NCI-H524 (cell line): ENCODE measurements around the gene NSD1.
"Not testable (repeated sequence)": the region's sequence is repeated elsewhere in the genome, so short reads cannot be mapped to it uniquely, and the experiment has no call there.

ENCODE experiments used
- DNase-seq, 2 experiments: peaks; one replicate each; lab custom pipeline; 2025; lab: John Stamatoyannopoulos, UW

NSD1 gene

DNA sequence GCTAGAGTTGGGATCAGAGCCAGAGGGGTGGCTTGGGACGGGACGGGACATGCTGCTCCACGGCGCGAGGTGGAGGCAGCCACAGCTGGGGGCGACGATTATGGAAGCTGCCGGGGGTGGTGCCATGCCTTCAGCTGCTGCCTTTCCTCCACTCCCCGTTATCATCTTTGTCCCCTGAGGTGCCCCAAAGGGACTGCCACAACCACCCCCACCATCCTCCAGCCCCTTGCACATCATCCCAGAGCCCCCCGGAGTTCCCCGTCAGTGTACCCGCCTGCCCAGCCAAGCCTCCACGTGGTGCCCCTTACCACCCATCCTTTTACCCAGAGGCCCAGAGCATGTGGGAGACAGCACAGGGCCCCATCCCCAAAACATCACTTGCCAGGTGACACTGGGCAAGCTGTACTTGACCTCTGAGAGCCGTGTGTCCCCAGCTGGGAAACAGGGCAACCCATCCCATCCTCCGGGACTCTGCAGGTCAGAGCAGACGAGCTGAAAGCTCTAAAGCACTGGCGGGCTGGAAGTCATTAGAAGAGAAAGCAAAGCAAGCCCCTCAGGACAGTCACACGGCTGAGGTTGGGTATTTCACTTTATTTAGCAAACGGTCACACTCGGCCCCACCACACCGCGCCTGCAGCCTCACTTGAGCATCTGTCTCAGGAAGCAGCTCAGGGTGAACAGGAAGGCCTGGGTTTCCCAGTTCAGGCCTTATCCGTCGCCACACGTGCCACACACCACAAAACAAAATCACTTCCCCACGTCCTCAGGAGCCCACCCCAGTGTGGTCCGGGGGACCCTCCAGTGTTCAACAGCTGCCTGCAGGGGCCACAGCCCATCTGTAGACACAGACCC lies 197.6 kb downstream of the NSD1 start:
- DNase-seq: no peak

DNA sequence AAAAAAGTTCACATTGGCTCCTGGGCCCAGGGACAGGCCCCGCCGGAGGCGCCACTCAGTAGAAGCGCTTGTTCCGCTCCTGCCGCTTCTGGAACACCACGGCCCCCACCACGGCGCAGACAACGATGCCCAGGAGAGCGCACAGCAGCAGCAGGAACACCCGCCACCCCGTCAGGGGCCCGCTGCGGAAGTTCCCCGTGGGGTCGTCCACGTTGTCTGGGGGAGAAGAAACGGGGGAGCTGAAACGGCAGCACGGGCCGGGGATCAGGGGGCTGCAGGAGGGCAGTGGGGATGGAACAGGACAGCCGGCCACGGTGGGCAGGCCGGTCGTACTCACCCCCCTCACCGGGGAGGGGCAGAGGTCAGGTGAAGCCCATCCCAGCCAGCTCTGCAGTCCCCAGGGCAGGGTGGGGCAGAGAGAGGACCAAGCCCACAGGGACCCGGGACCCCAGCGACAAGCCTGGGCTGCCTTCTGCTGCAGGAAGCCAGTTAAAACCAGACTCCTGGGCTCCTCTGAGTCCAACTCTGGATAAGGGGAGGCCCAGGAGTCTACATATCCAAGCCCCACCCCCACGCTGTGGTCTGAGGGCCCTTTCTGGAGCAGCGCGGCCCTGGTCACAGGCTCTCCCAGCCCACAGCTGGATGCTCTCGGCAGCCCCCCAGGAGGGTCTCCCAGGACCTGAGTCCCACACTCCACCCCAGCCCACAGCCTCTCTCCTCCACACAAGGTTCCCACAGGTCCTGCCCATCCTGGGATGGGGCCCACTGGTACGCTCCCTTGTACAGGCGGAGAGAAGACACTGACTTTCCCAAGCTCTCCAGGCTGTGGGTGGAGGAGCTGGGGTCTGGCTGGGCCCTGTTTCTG lies 198.7 kb downstream of the NSD1 start:
- no peak for DNase-seq

DNA sequence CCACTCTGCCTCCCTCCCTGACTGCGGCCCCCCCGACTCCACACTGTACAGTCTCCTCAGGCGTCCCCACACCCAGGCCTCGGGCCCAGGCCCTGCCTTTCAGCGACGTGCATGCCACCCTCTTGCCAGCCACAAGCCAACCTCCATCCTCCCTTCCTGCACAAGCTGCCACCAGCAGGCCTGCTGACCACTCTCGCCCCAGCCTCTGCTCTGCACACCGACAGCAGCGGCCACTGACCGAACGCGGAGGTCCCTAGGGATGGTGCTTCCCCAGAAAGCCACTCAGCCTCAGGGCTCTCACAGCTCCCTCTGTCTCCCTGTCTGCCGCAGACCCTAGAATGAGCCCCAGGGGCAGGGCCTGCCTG lies 199.3 kb downstream of the NSD1 start:
- DNase-seq: no peak

- no peak for DNase-seq
Observed at GRCh38 chr5:177333420-177334154, 200.0 kb downstream of the NSD1 start.

DNA sequence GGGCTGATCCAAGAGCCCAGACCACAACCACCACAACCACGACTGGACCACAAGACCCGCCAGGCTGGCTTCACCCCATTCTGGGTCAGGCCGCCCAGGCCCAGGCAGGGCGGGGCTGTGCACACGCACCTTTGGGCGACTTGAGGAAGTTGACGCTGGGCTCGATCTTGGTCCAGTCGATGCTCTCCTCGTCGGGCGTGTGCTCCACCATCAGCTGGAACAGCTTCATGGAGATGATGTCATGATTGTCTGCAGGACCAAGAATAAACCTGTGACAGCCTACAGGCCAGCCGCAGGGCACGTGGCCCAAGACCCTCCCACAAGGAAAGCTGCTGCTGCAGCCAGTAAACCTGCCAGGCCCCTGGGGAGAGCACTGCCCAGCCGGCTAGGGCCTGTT lies 200.6 kb downstream of the NSD1 start:
- DNase-seq: no peak

- no peak for DNase-seq
Observed at GRCh38 chr5:177334781-177335700, 201.5 kb downstream of the NSD1 start.

- DNase-seq: no peak
Observed at GRCh38 chr5:177335701-177336065, 202.1 kb downstream of the NSD1 start.

GRCh38 chr5:177336112-177336511 lies 202.5 kb downstream of the NSD1 start:
- peak in 1 of 2 experiments; percentile 21 for DNase-seq

GRCh38 chr5:177336603-177337494 lies 203.3 kb downstream of the NSD1 start:
- no peak for DNase-seq

- no peak for DNase-seq
Observed at GRCh38 chr5:177338251-177339106, 204.9 kb downstream of the NSD1 start.

DNA sequence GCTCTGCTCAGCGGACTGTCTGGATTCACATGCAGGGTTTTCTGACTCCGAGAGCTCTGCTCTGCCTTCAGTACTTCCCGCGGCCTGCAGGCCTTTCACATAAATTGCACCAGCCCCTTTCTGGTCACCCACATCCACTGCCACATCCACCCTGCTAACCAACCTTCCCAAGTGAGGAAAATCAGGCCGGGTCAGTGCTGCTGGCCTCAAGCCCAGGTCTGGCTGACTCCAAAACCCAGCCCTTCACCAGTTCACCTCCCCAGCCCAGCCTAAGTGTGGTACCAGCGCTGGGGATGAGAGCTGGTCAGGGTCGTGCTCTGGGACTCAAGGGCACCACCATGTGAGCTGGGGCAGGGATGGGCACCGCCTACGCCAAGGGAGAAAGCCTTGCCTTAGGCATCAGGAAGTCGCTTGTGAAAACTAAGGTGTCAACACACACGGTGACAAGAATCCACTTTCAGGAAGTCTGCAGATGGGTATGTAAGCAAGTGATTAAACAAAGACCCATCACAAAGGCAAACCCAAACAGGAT lies 205.6 kb downstream of the NSD1 start:
- DNase-seq: no peak

DNA sequence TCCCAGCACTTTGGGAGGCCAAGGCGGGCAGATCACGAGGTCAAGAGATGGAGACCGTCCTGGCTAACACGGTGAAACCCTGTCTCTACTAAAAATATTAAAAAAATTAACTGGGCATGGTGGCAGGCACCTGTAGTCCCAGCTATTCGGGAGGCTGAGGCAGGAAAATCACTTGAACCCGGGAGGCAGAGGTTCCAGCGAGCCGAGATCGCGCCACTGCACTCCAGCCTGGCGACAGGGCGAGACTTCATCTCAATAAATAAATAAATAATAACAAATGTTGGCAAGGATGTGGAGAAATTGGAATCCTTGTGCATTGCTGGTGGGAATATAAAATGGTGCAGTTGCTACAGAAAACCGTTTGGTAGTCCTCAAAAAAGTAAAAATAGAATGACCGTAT lies 209.4 kb downstream of the NSD1 start:
- DNase-seq: not testable (repeated sequence)

GRCh38 chr5:177343777-177344176 lies 210.2 kb downstream of the NSD1 start:
- DNase-seq: no peak

- DNase-seq: no peak
Observed at GRCh38 chr5:177344891-177345290, 211.3 kb downstream of the NSD1 start.

GRCh38 chr5:177346820-177347219 lies 213.2 kb downstream of the NSD1 start:
- no peak for DNase-seq

- no peak for DNase-seq
Observed at GRCh38 chr5:177347699-177348098, 214.1 kb downstream of the NSD1 start.

- DNase-seq: no peak
Observed at GRCh38 chr5:177349362-177349647, 215.7 kb downstream of the NSD1 start.

- no peak for DNase-seq
Observed at GRCh38 chr5:177349762-177350161, 216.2 kb downstream of the NSD1 start.
